Activated CD4-positive, CD25-positive, alpha-beta regulatory T cell treated with anti-CD3 and anti-CD28 coated beads, Interleukin-2, amount 50 U/mL, for 16 hours (primary cell): ENCODE data around the gene AJAP1.
"Not testable (repeated sequence)": the region's sequence is repeated elsewhere in the genome, so short reads cannot be mapped to it uniquely, and the experiment has no call there.

Experiments
- DNase-seq: peaks from one replicate; pipeline ENCODE4 v3.0.0-alpha.2; 2020; ENCODE audit warnings: low read depth, low spot score

Gene AJAP1, protein sequence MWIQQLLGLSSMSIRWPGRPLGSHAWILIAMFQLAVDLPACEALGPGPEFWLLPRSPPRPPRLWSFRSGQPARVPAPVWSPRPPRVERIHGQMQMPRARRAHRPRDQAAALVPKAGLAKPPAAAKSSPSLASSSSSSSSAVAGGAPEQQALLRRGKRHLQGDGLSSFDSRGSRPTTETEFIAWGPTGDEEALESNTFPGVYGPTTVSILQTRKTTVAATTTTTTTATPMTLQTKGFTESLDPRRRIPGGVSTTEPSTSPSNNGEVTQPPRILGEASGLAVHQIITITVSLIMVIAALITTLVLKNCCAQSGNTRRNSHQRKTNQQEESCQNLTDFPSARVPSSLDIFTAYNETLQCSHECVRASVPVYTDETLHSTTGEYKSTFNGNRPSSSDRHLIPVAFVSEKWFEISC

DNA sequence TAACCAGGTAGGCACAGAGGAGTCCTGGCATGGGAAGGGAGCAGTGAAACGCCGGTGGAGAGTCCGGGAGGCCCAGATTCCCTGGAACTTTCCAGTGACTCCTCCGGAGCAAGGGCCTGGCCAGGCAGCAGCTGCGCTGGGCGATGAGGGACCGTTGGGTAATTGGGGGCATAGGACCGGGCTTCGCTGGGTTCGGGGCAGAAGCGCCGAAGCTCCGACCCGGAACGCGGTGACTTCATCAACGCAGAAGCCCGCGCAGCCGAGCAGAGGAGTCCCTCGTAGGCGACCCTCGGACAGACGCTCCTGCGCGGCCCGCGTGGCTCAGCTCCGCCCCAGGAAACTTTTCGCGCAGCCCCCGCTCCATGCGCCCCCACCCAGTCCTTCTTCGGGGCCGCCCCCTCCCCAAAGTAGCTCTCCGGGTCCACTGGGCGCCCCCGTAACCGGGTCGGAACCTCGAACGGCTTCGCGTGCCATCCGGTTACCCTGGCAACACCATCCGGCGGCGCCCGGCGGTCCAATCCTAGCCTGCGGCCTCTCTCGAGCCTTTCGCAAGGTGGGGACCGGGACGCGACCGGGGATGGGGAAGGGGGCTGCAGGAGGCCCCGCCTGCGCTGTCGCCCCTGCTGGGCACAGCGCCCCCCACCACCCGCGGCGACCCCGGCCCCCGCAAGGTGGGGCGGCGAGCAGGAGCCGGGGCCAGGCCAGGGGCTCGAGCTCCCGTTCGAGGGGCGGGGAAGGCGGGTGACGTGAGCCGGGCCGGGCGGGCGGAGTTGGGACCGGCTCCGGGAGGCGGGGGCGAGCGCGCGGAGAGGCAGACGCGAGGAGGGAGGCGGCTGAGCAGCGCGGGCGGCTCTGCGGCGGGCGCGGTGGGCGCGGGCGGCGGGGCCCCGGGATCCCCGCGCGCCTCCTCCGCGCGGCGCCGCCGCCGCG lies at the start of gene AJAP1:
TSS of gene AJAP1 (plus strand) at position 814 of the 930 bp plus-strand sequence. CDS start 817 bp downstream, outside the sequence.
- no peak for DNase-seq

DNA sequence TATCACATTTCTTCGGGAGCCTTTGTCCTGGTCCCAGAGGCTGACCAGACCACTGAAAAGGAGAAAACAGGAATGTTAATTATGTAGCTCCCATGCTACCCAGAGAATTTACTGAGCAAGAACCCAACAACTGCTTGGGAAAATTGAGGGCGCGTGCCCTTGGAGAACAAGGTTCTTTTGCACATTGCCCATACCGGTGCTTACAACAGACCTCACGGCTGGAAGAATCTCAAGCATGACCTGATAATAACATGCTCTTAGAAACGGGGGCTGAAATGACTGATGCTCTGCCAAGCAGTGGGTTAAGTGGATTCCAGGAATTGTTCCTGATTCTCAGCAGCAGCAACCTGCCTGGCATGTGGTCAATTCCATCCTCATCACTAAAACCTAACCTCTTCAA lies 49.3 kb upstream of the AJAP1 start:
- no peak for DNase-seq

DNA sequence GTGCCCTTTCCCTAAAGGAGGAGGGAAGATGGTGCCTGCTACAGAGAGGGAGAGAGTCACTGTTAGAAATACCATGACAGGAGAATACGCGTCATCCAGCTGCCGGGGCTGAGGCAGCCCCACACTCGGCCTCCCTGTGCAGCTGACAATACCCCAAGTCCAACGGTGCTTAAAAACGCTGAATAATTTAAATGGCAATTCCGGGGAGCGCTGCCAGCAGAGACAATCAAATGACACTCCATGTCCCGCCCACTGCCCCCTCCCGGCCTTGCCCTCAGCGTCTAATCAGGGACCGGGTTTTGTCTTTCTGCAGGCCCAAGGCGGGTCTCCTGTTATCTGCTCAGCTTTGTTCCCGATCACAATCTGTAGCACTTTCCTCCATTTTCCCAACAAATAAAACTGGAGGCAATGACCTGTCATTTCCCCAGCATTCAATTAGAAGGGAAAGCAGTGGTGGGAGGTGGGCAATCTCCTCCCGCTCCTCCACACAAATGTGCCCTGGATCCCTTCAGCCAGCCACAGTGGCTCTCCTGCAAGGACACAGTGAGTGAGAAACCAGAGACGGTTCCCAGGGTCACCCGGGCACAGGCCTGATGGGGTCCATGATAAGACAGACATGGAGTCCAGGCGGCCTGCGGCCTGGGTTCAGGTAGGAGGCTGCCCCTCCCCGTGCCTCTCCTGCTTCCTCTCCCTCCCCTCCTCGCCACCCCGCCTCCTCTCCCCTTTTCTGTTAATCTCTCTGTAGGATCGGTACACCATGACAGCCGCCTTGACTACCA lies 42.7 kb upstream of the AJAP1 start:
- DNase-seq = no peak

DNA sequence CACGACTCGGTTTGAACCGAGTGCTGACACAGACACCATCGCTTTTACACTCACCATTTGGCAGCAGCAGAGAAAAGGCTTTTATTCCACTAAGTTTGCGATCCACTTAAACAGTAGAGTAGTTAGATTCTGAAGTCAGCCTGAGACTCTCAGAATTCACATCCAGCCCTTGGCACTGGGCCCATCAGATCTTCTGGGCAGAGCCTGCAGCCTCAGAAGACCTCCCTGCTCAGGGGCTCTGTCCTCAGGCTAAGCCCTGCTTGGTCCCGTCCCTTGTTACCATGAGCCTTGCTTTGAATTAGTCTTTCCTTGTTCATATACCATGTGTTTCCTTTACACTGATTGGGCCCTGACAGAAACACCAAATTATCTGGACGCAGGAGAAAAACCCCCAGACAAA lies 41.4 kb upstream of the AJAP1 start:
- no peak for DNase-seq

DNA sequence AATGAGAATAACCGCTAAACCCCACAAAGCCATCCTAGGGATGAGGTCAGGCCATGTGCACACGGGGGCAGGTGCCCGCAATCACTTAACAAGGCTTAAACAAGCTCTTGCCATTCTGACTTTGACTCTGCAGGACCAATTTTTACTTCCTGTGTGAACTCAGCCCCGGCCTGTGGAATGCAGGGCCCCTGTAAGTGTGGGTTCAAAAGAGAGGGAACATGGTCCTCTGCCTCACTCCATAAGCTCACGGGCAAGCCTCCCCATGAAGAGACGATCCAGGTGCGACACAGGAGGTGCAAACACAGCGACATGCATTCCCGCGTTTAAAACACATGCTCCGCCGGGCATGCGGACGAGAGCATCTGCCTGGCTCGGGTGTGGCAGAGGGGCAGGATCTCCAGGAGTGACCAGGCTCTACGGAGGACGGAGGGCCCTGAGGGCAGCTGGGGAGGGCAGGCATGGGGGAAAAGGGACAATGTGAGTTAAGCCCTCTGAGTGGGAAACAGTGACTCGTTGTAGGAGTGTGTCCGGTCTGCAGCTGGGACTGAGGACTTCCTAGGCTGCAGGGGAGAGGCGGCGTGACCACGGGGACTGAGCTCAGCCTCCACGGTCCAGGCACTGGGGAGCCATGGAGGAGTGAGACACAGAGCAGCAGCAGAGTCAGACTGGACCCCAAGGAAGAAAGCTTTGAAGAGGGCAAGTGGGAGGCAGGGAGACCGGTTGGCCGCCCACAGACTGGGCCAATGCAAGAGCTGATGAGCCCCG lies 40.6 kb upstream of the AJAP1 start:
- no peak for DNase-seq

DNA sequence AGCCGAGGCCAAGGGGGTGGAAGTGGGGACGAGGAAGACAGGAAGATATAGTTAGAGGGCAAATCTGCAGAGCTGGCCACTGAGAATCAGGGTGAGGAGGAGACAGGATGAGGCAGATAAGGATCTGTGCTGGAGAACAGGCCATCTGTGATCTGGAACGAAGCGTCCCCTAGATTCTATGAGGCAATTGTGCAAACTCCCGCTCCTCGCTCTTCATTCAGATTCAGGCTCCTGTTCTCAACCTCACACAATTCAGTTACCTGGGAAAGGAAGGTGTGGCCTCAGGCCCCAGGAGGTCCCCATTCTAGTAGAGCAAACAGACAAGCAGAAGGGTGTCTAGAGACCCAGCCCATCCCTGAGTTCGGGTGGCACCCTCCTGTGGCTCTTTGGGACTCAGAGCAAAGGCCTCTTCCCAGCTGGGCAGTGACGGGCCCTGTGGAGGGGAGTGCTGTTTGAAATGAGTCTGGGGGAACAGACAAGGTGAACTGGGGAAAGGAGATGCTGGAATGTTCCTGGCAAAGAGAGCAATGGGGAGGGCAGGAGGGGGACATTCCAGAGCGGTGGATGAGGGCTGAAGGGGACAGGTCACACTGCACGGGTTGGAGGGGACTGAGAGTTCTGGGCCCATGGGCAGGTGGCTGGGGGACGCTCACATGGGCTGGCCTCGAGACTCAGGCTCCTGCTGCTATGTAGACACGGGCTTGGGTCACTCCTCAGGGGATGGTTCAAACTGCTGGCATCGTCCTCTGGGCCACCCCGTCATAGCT lies 39.9 kb upstream of the AJAP1 start:
- DNase-seq = no peak

DNA sequence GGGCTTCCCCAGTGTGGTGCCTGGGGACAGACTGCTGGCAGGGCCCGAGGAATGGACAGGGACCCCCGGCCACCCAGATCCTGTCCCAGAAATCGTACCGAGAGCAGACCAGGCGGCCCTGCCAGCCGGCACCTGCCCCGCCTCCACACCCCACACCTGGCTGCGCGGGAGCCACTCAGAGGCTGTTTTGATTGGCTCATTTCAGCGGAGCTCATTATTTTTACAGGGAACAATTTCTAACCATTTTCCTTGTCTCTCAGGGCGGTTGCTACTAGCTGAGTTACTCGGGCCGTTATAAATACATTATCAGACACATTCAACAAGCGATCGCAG lies 39.3 kb upstream of the AJAP1 start:
- no peak for DNase-seq

DNA sequence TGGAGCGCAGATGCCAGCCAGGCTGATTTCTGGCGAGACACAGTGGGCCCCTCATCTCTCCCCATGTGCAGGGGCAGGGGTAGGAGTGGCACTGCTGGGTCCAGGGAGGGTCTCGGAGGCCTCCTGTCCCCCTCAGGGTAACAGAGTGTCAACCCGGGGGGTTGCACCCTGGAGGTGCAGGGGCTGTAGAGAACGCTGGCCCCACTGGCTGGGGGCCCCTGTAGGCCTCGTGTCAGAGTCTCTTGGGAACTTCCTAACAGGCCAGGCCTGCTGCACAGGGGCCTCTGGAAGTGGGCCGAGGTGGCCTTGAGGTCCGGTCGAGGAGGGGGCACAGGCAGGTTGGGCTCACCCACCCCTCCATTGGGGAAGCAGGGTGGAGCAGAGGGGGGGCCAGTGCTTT lies 38.9 kb upstream of the AJAP1 start:
- no peak for DNase-seq

DNA sequence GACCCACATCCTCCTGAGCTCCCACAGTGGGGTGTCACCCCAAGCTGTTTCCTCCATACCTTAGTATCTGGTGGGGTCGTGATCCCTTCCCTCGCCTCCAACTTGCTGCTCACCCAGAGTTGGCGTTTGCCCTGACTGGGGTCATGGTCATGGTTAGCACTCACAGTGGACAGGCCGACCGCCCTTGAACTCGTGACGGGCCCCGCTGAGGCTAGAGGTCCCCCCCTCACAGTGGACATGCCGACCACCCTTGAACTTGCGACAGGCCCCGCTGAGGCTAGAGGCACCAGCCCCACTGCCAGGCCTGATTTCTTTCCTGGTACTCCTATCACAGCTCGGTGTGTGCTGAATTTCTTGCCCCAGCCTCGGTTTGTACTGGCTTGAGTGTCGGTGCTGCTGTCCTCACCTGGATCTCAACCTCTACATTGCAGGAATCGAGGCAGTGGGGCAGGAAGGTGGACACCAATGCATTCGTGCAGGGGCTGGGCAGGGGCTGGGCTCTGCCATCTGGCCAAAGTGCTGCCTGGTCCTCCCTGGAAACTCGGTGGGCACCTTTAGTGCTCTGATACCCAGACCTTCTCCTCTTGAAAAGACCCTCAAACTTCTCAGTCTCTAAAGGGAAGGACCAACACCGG lies 37.5 kb upstream of the AJAP1 start:
- DNase-seq = no peak

DNA sequence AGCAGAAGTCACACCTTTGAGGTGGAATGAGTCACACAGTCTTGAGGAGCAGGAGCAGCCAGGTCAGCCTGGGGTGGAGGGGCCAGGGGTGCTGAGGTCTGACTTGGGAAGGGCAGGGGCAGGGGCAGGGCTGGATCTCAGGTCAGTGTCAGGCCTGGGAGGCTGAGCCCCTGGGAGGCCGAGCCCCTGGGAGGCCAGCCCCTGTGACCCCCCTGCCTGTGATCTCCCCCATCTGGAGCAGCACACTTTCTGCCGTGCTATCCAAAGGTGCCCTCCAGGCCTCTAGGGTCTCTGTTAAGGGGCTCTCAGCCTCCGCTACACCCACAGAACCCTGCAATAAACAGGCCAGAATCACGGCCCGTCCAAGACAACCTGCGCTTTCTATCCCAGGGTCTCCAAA lies 36.9 kb upstream of the AJAP1 start:
- DNase-seq = no peak

DNA sequence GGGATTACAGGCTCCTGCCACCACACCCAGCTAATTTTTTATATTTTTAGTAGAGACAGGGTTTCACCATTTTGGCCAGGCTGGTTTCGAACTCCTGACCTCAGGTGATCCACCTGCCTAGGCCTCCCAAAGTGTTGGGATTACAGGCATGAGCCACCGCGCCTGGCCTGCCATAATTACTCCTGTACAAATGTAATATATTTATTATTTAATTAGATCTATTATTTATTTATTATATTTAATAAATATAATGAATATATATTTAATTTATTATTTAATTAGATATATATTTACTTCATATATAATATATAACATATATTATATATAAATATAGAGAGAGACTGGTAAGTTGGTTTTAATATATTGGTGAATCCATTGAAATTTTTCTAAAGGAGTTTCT lies 35.6 kb upstream of the AJAP1 start:
- not testable (repeated sequence) for DNase-seq

DNA sequence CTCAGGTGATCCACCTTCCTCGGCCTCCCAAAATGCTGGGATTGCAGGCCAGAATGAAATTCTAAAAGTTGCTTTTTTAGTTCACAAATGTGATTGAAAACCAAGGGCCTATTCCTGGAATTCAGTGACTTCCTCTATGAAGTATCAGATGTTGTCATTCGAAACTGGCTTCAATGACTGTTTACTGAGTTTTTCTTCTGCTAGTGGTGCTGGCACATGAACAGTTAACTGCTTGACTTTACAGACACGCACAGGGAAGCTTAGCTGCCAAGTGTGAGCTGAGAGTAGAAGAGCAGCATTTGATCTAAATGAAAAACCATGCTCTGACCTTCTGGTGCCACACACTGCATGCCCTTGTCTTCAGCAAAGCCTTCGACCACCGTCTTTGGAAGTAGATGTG lies 32.8 kb upstream of the AJAP1 start:
- DNase-seq = no peak

DNA sequence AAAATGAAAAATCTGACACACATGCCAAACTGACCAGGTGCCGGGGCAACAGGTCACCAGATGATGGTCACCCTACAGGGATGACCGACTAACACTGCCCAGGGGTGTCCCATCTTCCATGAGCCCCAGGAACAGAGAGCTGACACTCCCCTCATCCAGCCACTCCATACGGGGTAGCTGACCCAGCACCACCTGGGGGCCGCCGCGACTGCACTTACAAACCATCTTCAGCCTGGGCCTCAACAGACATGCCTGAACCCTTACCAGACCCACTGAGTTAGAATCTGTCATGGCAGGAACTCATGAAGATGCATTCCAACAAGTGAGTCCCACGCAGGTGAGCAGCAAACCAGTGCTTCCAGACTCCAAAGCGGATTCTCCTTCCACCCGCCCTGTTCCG lies 31.6 kb upstream of the AJAP1 start:
- no peak for DNase-seq

DNA sequence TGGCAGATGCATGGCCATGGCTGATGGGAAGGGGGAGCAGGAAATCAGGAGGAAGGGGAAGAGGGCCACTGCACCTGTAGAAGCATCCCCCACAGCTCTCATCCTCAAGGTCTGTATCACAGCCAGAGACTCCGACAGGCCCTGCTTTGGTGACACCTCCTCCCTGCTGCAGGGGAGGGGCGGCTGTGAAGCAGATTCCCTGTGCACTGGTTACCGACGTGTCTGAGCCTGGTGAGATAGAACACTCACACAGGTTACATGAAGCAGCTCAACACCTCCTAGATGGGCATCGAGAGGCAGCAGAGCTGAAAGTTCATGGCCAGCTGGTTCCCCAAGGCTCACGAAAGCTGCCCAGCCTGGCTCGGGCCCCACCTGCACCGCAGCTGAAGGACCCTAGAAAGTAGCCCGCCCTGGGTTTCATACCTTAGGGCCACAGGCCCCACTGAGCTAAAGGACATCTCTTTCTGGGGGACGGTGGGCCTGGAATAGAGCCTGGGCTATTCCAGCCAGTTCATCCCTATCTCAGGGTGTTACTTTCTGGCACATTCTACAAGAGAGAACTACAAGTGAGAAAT lies 30.2 kb upstream of the AJAP1 start:
- DNase-seq = no peak

DNA sequence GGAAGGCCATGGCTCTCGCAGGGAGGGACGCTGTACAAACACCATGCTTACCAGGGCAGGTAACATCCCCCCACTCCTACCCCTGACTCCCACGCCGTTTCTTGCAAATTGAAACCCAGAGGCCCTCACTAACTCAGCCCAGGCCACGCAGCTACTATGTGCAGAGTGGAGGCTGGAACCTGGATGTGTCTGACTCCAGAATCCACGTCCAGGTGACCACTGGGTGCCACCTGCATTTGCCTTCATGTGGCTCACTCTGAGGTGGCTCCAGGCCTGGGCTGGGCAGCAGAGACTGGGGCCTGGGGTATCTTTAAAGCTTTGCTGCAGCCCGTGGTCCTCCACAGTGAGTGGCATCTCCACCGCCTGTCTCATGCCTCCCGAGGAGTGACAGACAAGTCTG lies 29.6 kb upstream of the AJAP1 start:
- no peak for DNase-seq

DNA sequence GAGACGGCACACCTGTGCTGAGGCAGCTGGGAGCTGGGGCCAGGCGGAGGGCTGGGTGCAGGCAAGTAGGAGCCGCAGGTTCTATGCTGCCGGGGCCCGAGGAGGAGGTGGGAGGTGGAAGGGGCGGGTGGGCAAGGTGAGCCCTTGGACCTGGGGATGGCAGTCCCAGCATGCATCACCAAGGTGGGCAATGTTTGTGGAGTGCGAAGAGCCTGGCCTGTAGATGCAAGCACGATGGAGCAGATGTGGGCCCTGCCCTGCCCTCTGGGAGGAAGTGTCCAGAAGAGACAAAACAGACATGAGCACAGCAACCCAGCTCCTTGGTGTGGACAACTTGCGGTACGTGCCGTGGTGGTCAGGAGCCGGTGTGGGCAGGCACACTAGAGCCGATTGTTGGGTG lies 28.3 kb upstream of the AJAP1 start:
- DNase-seq = no peak

DNA sequence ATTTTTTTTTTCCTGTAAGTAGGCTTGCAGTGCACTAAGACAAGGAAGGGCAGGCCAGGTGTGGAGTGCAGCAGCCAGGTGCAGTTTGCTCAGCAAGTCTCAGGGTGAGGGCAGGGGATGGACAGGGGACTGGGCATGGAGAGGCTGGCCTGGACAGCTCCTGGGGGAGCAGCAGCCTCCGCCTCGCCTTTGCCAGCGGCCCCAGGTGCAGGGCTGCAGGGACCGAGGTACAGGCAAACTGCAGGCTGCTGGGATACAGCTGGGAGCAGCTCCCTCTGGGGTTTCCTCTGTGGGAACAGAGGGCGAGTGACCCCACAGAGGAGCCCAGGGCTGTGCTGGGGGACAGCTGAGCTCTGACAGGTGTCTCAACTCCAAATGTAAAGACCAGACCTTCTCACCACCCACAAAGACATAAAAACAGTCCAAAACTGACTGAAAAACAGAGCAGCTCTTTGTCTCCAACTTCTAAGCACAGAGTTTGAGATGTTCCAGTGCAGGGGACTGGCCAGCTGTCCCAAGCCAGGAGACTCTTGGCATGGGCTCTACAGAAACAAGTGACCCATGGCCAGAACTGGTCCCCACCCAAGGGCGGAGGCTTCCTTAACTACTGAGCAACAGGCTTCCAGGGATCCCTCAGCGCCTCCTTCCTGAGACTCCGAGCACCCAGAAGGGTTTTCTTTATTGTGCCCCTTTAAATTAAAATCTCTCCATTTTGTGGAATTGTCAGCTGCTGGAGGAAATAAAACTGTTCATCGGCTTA lies 27.7 kb upstream of the AJAP1 start:
- no peak for DNase-seq

DNA sequence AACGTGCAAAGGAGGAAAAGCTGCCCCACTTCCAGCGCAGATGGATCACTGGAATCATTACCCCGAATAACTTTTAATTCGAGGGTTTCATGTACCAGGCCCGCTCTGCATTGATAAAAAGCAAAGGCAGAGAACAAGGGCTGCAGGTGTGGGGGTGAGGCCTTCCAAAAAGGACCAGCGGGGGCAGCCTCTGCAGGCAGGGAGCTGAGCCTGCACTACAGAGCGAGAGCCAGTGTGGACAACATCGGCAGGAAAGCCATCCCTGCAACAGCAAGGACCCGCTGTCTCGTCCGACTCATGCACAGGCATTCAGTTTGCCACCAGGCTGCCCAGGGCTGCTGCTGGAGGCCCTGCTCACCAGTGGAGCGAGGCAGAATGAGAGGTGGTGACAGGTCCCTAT lies 27.1 kb upstream of the AJAP1 start:
- DNase-seq = no peak

DNA sequence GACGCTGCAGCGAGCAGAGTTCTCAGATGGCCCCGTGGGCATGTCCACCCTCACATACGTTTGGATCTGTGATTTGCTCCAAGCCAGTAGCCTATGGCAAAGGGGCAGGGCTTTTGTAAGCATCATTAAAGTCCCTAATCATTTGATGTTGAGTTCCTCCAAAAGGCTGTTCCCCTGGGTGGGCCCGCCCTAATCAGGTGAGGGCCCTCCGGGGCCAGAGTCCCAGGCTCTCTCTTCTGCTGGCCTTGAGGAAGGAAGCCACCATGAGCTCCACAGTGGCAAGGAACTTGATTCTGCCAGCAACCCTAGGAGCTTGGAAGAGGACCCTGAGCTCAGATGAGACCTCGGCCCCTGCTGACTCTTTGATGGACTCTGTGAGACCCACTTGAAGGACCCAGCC lies 25.4 kb upstream of the AJAP1 start:
- DNase-seq = no peak
